GOT3 (cell line): ENCODE data around the gene SCMH1.
"Not testable (repeated sequence)": the region's sequence is repeated elsewhere in the genome, so short reads cannot be mapped to it uniquely, and the experiment has no call there.

Experiments
- DNase-seq: peaks from one replicate; lab custom pipeline; 2025; ENCODE audit warnings: mixed read lengths; lab: John Stamatoyannopoulos, UW

The SCMH1 gene

GRCh38 chr1:41241749-41242341, at the start of gene SCMH1:
SCMH1 (minus strand) TSS chr1:41242306; CDS start chr1:41186133, 56,173 bp downstream.
- DNase-seq = peak; percentile 42

- no peak for DNase-seq
These were observed 49.1 kb upstream of the SCMH1 start for GRCh38 chr1:41291195-41291594.

- DNase-seq = no peak
These were observed 47.1 kb upstream of the SCMH1 start for GRCh38 chr1:41289196-41289595.

GRCh38 chr1:41286992-41287391, 44.9 kb upstream of the SCMH1 start:
- DNase-seq = no peak

GRCh38 chr1:41286486-41286885, 44.4 kb upstream of the SCMH1 start:
- DNase-seq = no peak

- no peak for DNase-seq
These were observed 43.7 kb upstream of the SCMH1 start for GRCh38 chr1:41285818-41286217.

GRCh38 chr1:41284121-41284520, 42.0 kb upstream of the SCMH1 start:
- no peak for DNase-seq

GRCh38 chr1:41282679-41283317, 40.7 kb upstream of the SCMH1 start:
- no peak for DNase-seq

GRCh38 chr1:41281334-41281733, 39.2 kb upstream of the SCMH1 start:
- no peak for DNase-seq

GRCh38 chr1:41280202-41281032, 38.3 kb upstream of the SCMH1 start:
- no peak for DNase-seq

- no peak for DNase-seq
These were observed 36.0 kb upstream of the SCMH1 start for GRCh38 chr1:41278076-41278475.

GRCh38 chr1:41277371-41277975, 35.4 kb upstream of the SCMH1 start:
- DNase-seq = no peak

GRCh38 chr1:41275831-41276230, 33.7 kb upstream of the SCMH1 start:
- no peak for DNase-seq

GRCh38 chr1:41274752-41275545, 32.8 kb upstream of the SCMH1 start:
- DNase-seq = no peak

- no peak for DNase-seq
These were observed 30.5 kb upstream of the SCMH1 start for GRCh38 chr1:41272601-41273000.

- peak; percentile 27 for DNase-seq
These were observed 26.2 kb upstream of the SCMH1 start for GRCh38 chr1:41268154-41268770.

- no peak for DNase-seq
These were observed 20.0 kb upstream of the SCMH1 start for GRCh38 chr1:41261926-41262618.

GRCh38 chr1:41260768-41261167, 18.7 kb upstream of the SCMH1 start:
- no peak for DNase-seq

GRCh38 chr1:41259221-41259620, 17.1 kb upstream of the SCMH1 start:
- no peak for DNase-seq

- no peak for DNase-seq
These were observed 13.9 kb upstream of the SCMH1 start for GRCh38 chr1:41255978-41256377.

- not testable (repeated sequence) for DNase-seq
These were observed 9.0 kb upstream of the SCMH1 start for GRCh38 chr1:41251120-41251519.
